ENCODE measurements around the gene TMEM97. TPM values are rescaled to one million over a fixed set of nuclear protein-coding genes. Genes with fewer than 3 reads are reported as not detected.

Gene TMEM97
- total and polyA plus RNA-seq, 9 of the 15 experiments (the other 6 are each of a cell fraction or from before 2014, with no cell fraction given): 34.6 to 121 (median 76.0) TPM

DNA sequence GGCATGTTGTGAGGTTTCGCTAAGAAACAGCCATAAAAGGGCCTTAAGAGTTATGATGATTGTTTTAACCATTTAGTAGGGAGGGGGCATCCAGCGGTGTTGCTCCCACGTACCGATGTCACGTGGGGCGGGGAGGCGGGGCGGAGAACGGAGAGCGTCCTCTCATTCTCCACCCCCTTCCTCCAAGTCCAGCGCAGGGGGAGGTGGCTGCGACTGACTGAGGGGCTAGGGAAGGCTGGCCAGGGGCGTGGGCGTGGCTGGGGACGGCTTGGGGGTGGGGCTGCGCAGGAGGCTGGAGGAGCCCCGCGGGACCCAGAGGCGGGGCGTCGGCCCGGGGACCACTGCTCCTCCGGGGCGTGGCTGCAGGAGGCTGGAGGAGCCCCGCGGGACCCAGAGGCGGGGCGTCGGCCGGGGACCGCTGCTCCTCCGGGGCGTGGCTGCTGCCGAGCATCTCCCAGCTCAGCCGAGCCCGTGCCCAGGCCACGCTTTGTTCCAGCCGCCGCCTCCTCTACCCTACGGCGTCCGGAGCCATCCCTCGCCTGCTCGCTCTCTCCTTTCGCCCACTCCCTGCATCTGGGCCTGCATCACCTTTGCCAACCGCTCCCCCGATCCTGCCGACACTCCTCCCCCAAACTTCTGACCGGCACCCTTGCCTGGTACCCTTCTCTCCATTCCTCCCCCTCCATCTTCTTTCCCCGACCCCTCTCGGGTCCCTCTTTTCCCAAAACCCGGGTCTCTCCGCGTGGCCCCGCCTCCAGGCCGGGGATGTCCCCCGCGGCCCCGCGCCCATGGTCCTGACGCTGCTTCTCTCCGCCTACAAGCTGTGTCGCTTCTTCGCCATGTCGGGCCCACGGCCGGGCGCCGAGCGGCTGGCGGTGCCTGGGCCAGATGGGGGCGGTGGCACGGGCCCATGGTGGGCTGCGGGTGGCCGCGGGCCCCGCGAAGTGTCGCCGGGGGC lies 52.5 kb downstream of the TMEM97 start, which contains the start of gene SARM1 (continued):
- peak; percentile 59 for TF ChIP-seq REST (IDR thresholded peaks at IDR 0.05; ENCODE audit: borderline replicate concordance)
- TF ChIP-seq REST (CRISPR knock-in tag; IDR thresholded peaks at IDR 0.05; ENCODE audit: low read depth): no peak
- peak; percentile 73 for TF ChIP-seq CTBP1 (IDR thresholded peaks at IDR 0.05; ENCODE audit: borderline replicate concordance)
- peak; percentile 92 for TF ChIP-seq RAD51 (IDR thresholded peaks at IDR 0.05; ENCODE audit: borderline replicate concordance, low read depth)
- no peak for TF ChIP-seq ARNT (IDR thresholded peaks at IDR 0.05)
- TF ChIP-seq TOE1 (IDR thresholded peaks at IDR 0.05; ENCODE audit: borderline replicate concordance): peak; percentile 79
- no peak for TF ChIP-seq TOE1 (CRISPR knock-in tag; IDR thresholded peaks at IDR 0.05; ENCODE audit: borderline replicate concordance, low read depth)
- TF ChIP-seq, protein P1, sequence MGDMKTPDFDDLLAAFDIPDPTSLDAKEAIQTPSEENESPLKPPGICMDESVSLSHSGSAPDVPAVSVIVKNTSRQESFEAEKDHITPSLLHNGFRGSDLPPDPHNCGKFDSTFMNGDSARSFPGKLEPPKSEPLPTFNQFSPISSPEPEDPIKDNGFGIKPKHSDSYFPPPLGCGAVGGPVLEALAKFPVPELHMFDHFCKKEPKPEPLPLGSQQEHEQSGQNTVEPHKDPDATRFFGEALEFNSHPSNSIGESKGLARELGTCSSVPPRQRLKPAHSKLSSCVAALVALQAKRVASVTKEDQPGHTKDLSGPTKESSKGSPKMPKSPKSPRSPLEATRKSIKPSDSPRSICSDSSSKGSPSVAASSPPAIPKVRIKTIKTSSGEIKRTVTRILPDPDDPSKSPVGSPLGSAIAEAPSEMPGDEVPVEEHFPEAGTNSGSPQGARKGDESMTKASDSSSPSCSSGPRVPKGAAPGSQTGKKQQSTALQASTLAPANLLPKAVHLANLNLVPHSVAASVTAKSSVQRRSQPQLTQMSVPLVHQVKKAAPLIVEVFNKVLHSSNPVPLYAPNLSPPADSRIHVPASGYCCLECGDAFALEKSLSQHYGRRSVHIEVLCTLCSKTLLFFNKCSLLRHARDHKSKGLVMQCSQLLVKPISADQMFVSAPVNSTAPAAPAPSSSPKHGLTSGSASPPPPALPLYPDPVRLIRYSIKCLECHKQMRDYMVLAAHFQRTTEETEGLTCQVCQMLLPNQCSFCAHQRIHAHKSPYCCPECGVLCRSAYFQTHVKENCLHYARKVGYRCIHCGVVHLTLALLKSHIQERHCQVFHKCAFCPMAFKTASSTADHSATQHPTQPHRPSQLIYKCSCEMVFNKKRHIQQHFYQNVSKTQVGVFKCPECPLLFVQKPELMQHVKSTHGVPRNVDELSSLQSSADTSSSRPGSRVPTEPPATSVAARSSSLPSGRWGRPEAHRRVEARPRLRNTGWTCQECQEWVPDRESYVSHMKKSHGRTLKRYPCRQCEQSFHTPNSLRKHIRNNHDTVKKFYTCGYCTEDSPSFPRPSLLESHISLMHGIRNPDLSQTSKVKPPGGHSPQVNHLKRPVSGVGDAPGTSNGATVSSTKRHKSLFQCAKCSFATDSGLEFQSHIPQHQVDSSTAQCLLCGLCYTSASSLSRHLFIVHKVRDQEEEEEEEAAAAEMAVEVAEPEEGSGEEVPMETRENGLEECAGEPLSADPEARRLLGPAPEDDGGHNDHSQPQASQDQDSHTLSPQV (IDR thresholded peaks at IDR 0.05): no peak
- TF ChIP-seq, protein P2, sequence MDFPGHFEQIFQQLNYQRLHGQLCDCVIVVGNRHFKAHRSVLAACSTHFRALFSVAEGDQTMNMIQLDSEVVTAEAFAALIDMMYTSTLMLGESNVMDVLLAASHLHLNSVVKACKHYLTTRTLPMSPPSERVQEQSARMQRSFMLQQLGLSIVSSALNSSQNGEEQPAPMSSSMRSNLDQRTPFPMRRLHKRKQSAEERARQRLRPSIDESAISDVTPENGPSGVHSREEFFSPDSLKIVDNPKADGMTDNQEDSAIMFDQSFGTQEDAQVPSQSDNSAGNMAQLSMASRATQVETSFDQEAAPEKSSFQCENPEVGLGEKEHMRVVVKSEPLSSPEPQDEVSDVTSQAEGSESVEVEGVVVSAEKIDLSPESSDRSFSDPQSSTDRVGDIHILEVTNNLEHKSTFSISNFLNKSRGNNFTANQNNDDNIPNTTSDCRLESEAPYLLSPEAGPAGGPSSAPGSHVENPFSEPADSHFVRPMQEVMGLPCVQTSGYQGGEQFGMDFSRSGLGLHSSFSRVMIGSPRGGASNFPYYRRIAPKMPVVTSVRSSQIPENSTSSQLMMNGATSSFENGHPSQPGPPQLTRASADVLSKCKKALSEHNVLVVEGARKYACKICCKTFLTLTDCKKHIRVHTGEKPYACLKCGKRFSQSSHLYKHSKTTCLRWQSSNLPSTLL (IDR thresholded peaks at IDR 0.05): no peak

All from K562 (cell line).